Parathyroid adenoma (tissue), 2 donors: ENCODE data around the gene CHST15.

ENCODE experiments used
- H2AFZ ChIP-seq: fragments of 300-600 bp; sonication (generic); one replicate; pipeline ENCODE4 v1.7.0; 2017; ENCODE audit warnings: antibody characterized with exemption, mild to moderate bottlenecking
- H3K27ac ChIP-seq: fragments of 300-600 bp; sonication (generic); one replicate; pipeline ENCODE4 v1.7.0; 2017
- H3K27me3 ChIP-seq: fragments of 300-600 bp; sonication (generic); one replicate; pipeline ENCODE4 v1.7.0; 2017; ENCODE audit warnings: low read length; ENCODE audit not compliant: control insufficient read depth, insufficient read depth
- H3K36me3 ChIP-seq: fragments of 300-600 bp; sonication (generic); one replicate; pipeline ENCODE4 v1.7.0; 2017; ENCODE audit warnings: low read length; ENCODE audit not compliant: control insufficient read depth, insufficient read depth
- H3K4me1 ChIP-seq: fragments of 300-600 bp; sonication (generic); one replicate; pipeline ENCODE4 v1.7.0; 2017; ENCODE audit warnings: control low read depth
- H3K4me2 ChIP-seq: fragments of 300-600 bp; sonication (generic); one replicate; pipeline ENCODE4 v1.7.0; 2017; ENCODE audit warnings: low read length
- H3K4me3 ChIP-seq: fragments of 300-600 bp; sonication (generic); one replicate; pipeline ENCODE4 v1.7.0; 2017; ENCODE audit warnings: low read depth, low read length
- H3K79me2 ChIP-seq: fragments of 300-600 bp; sonication (generic); one replicate; pipeline ENCODE4 v1.7.0; 2017; ENCODE audit warnings: control low read depth
- H3K9ac ChIP-seq: fragments of 300-600 bp; sonication (generic); one replicate; pipeline ENCODE4 v1.7.0; 2017; ENCODE audit warnings: mild to moderate bottlenecking
- H3K9me3 ChIP-seq: fragments of 300-600 bp; sonication (generic); one replicate; pipeline ENCODE4 v1.7.0; 2017; ENCODE audit warnings: low read length; ENCODE audit not compliant: control insufficient read depth
- TF ChIP-seq, protein P1 (sequence below): fragments of 300-600 bp; sonication (generic); IDR thresholded peaks from one replicate; pipeline ENCODE4 v1.7.0; 2017; ENCODE audit warnings: antibody characterized with exemption, mild to moderate bottlenecking
- donor health status: primary hyperparathyroidism.

The CHST15 gene

DNA sequence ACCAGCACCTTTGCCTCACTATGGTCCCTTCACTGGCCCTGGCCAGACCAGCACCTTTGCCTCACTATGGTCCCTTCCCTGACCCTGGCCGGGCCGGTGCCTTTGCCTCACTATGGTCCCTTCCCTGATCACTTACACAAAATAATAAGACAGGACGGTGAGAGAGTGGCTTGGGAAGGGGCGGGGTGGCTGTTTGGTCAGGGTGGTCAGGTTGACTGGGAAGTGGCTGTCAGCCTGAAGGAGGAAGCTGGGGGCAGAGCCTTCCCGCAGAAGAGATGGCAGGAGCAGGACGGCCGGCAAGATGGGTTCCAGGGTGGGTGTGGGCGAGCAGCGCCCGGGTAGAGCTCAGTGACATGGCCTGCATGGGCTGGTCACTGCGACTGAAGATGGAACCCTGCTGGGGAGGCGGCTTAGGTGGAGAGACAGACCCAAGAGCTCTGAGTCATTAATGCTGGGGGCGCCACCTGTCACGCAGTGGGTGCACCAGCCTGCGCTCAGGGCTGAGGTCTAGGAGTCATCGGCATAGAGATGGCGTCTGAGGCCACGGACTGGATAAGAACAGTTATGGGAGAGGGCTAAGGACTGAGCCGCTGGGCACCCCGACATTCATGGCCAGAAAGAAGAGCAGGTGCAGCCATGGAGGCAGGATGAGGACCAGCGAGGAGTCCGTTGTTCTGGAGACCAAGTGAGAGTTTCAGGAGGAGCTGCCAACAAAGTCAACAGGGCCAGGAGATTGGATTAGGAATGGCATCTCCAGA is 91.8 kb downstream of the CHST15 start:
- Histone ChIP-seq H3K4me1 (peaks cover 5% of the 10 kb centered on the region), H3K27me3 (no peaks in the 10 kb centered on the region), H3K27ac (no peak overlapping the region), H3K79me2 (no peaks in the 10 kb centered on the region), H3K36me3 (no peaks in the 10 kb centered on the region), H3K9me3 (no peaks in the 10 kb centered on the region), H3K4me2 (no peak overlapping the region), H3K4me3 (no peak overlapping the region), H3K9ac (no peak overlapping the region), H2AFZ (no peak overlapping the region)
- TF ChIP-seq, protein P1, sequence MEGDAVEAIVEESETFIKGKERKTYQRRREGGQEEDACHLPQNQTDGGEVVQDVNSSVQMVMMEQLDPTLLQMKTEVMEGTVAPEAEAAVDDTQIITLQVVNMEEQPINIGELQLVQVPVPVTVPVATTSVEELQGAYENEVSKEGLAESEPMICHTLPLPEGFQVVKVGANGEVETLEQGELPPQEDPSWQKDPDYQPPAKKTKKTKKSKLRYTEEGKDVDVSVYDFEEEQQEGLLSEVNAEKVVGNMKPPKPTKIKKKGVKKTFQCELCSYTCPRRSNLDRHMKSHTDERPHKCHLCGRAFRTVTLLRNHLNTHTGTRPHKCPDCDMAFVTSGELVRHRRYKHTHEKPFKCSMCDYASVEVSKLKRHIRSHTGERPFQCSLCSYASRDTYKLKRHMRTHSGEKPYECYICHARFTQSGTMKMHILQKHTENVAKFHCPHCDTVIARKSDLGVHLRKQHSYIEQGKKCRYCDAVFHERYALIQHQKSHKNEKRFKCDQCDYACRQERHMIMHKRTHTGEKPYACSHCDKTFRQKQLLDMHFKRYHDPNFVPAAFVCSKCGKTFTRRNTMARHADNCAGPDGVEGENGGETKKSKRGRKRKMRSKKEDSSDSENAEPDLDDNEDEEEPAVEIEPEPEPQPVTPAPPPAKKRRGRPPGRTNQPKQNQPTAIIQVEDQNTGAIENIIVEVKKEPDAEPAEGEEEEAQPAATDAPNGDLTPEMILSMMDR, result no peak

DNA sequence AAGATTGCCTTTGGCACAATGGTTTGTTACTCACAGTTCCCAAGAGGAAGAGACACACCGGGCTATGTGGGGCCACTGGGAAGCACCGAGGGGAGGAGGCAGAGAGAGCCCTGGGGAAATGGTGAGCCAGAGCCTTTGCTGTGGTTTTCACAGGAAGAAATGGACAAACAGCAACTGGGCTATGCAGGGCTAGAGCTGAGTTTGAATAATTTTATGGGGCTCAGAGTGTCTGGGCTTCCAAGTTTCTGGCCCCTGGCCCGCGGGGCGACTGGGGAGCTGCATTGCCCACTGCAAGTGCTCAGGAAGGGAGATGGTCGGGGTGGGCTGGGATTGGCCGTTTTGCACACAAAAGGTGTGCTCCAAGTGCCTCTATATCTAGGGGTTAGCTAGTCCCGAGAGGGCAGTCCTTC is 92.6 kb downstream of the CHST15 start:
- Histone ChIP-seq H2AFZ (no peak overlapping the region), H3K9ac (no peak overlapping the region), H3K4me1 (no peaks in the 10 kb centered on the region), H3K36me3 (no peaks in the 10 kb centered on the region), H3K27me3 (no peaks in the 10 kb centered on the region), H3K9me3 (no peaks in the 10 kb centered on the region), H3K4me3 (no peak overlapping the region), H3K4me2 (no peak overlapping the region), H3K27ac (no peak overlapping the region), H3K79me2 (no peaks in the 10 kb centered on the region)
- TF ChIP-seq, protein P1, result no peak

GRCh38 chr10:123999956-124000615 is 93.3 kb downstream of the CHST15 start:
- no peak overlapping the region for H2AFZ ChIP-seq
- no peak overlapping the region for H3K4me3 ChIP-seq
- H3K9ac ChIP-seq, result no peak overlapping the region
- H3K4me2 ChIP-seq, result no peak overlapping the region
- TF ChIP-seq, protein P1, result no peak
- H3K79me2 ChIP-seq, result no peaks in the 10 kb centered on the region
- no peaks in the 10 kb centered on the region for H3K36me3 ChIP-seq
- no peak overlapping the region for H3K27ac ChIP-seq
- no peaks in the 10 kb centered on the region for H3K4me1 ChIP-seq
- no peaks in the 10 kb centered on the region for H3K9me3 ChIP-seq
- H3K27me3 ChIP-seq, result peaks cover 2% of the 10 kb centered on the region

GRCh38 chr10:123999261-123999660 is 94.1 kb downstream of the CHST15 start:
- Histone ChIP-seq H3K4me3 (no peak overlapping the region), H3K9ac (no peak overlapping the region), H2AFZ (no peak overlapping the region), H3K79me2 (no peaks in the 10 kb centered on the region), H3K4me2 (no peak overlapping the region), H3K36me3 (no peaks in the 10 kb centered on the region), H3K9me3 (no peaks in the 10 kb centered on the region), H3K27ac (no peak overlapping the region), H3K4me1 (no peaks in the 10 kb centered on the region), H3K27me3 (peaks cover 5% of the 10 kb centered on the region)
- TF ChIP-seq, protein P1, result no peak
